Femur (tissue), 1 donor: ENCODE results near the gene CST8.

ENCODE experiments used
- DNase-seq: peaks from one replicate; pipeline ENCODE4 v3.0.0-alpha.2; 2017

CST8 gene

DNA sequence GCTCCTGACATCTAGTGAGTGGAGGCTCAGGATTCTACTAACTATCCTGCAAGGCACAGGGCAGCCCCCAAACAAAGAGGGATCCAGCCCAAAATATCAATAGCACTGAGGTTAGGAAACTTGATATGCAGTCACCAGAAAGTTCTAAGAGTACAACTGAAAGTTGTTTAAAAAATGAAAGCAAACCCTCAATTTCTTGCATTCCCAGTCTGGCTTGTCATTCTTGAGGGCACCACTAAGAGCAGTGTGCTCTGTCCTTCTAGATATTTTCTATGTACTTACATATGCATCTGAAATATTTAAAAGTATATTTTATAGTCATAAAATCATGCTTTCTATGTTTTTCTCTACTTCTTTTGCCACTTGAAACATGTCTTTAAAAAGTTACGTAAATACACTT is 35.9 kb downstream of the CST8 start:
- no peak for DNase-seq

DNA sequence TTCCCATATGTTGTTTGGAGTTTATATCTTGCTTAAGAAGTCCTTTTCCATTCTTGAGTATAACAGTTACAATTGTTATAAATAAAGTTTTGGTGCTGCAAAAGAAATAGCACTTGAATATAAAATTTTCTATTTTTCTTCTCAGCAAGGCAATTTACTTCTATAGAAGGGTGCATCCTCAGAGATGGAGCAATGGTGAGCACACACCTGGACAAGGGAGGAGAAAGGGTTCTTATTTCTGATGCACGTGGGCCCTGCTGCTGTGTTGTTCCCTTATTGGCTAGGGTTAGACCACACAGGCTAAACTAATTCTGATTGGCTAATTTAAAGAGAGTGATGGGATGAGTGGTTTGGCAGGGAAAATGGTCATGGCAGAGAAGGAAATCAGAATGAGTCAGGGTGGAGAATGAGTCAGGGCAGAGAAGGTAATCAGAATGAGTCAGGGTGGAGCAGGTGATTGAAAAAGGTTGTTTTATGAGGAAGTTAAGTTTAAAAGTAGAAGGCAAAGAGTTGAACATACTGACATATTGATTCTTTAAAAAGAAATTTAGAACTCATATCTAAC is 38.0 kb downstream of the CST8 start:
- no peak for DNase-seq

DNA sequence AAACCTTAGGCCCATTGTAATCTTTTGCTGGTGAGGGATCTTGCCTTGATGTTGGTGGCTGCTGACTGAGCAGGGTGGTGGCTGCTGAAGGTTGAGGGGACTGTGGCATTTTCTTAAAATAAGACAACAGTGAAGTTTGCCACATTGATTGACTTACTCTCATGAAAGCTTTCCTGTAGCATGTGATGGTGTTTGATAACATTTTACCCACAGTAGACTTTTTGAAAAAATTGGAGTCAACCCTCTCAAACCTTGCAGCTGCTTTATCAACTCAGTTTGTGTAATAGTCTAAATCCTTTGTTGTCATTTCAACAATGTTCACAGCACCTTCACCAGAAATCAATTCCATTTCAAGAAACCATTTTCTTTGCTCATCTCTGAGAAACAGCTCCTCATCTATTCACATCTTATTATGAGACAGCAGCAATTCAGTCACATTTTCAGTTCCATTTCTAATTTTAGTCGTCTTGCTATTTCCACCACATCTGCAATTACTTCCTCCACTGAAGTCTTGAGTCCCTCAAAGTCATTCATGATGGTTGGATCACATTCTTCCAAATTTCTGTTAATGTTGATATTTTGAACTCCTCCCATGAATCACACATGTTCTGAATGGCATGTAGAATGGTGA is 40.1 kb downstream of the CST8 start:
- DNase-seq, result no peak

DNA sequence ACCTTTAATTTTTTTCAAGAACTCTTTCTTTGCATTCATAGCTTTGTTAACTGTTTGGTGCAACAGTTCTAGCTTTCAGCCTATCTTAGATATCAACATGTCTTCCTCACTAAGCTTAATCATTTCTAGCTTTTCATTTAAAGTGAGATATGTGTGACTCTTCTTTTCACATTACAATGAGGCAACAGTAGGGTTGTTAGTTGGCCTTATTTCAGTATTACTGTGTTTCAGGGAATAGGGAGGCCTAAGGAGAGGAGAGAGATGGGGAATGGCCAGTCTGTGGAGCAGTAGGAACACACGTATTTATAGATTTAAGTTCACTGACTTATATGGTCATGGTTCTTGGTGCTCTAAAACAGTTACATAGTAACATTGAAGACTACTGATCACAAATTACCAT is 41.6 kb downstream of the CST8 start:
- no peak for DNase-seq

DNA sequence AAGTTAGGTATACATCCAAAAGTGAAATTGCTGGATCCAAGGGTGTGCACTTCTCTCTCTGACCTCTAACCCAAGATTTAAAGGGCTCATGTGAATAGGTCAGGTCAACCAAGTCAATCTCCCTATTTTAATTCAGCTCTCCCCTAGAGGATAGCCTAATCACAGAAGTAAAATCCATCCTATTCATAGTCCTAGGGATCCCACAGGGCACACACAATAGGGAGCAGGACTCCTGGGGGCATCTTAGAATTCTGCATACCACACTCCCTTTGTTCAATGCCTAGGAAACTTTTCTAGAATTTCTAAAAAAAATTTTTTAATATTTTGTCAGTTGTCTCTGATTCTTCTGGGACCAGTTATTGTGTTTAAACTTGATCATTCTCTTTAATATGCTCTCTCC is 42.2 kb downstream of the CST8 start:
- no peak for DNase-seq

DNA sequence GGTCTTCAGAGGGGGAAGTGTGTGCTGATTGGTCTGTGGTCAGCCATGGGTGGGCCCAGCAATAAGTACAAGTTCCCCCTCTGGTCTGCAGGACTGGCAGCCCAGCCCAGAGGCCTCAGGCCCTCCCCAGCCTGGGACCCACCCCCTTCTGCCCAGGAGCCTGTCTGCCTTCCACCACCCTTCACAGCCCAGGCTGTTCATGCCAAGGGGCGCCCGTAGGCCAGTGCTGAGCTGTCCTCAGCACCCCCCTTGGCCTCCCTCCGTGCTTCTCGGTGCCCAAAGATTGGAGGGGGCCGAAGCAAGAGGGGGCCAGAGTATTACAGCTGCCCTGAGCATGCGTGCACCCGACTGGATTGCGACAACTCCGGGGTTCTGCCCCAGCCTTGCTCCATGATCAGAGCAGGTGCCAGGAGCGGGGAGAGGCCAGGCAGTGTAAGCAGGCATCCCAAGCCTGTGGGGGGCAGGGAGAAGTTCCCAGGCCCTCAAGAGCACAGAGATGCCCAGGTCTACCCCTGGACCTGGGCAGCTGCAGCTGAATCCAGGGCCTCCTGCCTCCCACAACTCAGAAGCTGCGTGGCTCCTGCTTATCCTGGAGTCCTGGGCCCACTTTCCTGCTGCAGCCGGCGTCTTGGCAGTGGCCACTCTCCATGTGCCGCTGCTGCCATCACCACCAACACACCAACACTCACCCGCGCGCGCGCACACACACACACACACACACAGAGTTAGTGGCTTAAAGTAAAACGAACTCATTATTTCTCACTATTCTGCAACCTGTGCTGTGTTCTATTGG is 44.1 kb downstream of the CST8 start:
- no peak for DNase-seq

DNA sequence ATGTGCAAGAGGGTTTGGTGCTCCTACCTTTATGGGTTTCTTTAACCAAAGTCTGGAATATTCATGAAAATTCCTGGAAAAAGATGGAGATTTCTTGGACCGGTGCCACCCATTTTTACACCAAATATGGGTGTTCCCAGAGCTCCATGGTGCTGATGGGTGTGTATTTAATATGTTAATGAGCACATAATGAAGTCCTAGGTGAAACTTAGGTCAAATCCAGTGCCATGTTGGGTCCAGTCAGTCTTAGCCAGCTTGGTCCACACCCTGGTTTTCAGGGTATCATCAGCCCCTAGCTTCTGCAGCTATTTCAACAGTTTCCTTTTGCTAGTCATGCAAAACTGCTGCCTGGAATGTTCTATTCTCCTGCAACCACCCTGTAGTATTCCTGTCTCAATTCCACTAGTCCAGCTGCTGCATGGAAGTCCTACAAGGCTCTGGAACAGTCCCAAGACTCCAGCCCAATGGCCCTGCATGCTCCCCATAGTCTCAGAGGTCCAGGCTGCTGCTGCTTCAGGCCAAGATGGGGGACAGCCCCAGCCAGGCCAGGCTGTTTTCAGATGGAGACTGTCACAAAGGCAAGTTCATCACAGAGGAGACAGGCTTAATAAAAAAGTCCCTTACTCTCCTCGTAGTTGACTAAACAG is 45.5 kb downstream of the CST8 start:
- peak; percentile 26 for DNase-seq

DNA sequence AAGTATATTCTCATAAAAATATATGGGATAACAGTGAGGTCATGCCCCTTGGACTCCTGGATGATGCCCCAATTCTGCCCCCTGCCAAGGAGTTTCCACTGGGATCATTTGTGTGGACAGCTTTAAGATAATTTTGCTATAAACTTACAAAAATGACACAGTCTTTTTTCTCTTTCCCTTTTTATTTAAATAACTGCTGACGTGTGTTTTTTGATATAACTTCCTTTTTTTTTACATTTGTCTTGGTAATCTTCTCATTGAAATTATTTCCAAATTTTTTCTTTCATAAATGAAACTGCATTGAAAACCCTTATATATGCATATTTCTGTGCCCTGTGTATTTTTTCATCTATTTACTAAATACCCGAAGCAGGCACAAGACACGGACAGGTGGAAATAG is 46.1 kb downstream of the CST8 start:
- DNase-seq, result no peak

DNA sequence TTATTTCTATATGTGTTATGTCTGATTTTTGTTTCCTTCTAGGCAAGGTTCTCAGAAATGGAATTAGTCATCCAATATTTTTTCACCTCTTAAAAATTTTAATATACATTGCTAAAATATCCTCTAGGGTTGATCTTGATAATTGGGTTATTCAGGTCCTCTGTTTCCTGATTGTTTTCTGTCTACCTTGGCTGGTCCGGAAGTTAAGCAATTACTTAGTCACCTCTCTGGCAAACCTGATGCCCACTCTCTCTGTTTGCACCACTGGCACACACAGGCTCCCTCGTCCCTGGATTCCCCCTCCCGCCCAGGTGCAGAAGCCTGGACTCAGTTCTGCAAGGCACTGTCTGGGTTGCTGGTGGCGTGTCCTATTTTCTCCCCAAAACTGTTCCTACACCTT is 49.7 kb downstream of the CST8 start:
- DNase-seq, result no peak

DNA sequence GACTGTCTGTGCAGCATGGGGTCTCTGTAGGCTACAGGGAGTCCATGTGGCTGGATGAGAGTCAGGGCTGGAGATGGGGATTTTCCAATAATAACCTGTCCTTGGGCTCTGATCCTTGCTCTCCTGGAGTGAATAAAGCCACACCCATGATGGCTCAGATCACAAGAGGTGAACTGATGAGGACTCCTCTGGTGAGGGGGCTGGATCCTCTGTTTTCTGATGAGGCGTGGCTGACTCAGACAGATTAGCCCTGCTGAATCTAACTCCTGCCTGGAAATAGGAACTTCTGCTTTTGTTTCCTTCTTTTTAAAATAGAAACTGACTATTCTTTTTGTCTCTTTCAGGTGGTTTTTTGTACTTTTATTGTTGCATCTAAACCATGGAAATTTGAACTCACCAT is 50.4 kb downstream of the CST8 start:
- DNase-seq, result no peak

DNA sequence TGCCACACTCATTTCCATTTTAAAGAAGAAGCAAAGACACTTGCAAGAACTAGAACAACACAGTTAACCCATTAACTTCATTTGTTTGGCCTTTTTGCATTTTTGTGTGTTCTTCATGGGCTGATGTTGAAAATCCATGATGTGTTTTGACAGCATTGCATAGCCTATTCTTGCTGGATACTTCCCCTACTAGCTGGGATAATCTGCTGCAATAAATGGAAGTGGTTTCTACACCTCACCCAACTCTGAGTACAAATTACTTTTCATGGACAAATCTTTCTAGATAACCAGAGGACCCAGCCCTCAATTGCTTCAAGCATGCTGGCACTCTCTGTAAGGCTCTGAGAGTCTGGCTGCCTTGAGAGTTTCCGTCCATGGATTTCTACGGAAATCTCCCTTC is 50.9 kb downstream of the CST8 start:
- no peak for DNase-seq

DNA sequence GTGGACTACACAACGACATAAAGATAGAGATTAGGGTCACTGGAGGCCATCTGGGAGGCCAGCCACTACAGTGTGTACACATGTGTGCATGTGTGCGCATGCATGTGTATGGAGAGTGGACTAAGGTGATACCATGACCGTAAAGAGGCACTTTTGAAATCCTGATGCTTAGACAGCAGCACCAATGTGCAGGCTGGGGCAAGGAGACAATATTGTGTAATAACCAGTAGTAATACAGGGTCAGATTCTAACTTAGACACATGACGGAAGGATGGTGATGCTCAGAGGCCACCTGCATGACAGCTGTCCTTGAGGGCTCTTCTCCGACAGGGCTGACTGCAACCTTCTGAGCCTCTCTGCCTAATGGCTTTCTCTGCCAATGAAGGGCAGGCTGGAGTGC is 51.9 kb downstream of the CST8 start:
- DNase-seq, result no peak

DNA sequence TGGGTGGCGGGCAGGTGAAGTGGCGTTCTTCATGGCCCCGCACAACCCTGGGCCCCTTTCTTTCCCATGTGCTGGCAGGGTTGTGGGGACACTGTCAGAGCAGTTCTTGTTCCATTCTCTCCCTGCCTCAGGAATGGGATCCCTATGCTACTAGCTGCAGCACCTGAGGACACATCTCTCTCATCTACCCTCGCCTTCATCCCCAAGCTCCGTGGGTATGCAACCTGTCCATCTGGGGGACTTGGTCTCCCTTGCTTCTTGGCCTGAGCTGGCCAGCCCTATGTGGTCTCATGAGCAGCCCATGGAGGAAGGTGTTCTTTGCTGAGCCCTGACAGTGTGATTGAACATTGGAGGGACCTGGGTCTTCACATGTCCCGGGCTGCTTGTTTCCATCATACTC is 53.2 kb downstream of the CST8 start:
- no peak for DNase-seq
